ENCODE results near the gene PDLIM7. TPM values are rescaled to one million over a fixed set of nuclear protein-coding genes. Genes with fewer than 3 reads are reported as not detected.

The PDLIM7 gene
- total and polyA plus RNA-seq, 10 of the 15 experiments (the other 5 are each of a cell fraction or from before 2014, with no cell fraction given), result 0.82 to 36.6 (median 19.3) TPM

- TF ChIP-seq MXI1 (IDR thresholded peaks at IDR 0.05; ENCODE audit: low read depth, low read length) (peak; percentile 93), RBBP5 (conservative IDR thresholded peaks at IDR 0.05) (no peak), ZBTB40 (IDR thresholded peaks at IDR 0.05; ENCODE audit: borderline replicate concordance) (peak; percentile 59; the same call in 1 of the 2 replicates), EZH2 (IDR thresholded peaks at IDR 0.05; ENCODE audit: borderline replicate concordance, control insufficient read depth, low read depth, low read length) (no peak), RB1 (IDR thresholded peaks at IDR 0.05; ENCODE audit: borderline replicate concordance) (peak; percentile 58; the same call in 1 of the 2 replicates), IRF3 (IDR thresholded peaks at IDR 0.05) (no peak), EGR1 (IDR thresholded peaks at IDR 0.05; ENCODE audit: borderline replicate concordance in 1 of 2, low read depth in 2 of 2, low read length in 2 of 2) (0 out of 3 replicates have a peak, but pooled peaks of 1 of the 2 experiments have one; percentile 50), NRF1 (conservative IDR thresholded peaks at IDR 0.05; ENCODE audit: low read depth, low read length) (peak; percentile 81), HDGF (IDR thresholded peaks at IDR 0.05) (peak; percentile 93), ATF2 (IDR thresholded peaks at IDR 0.05; ENCODE audit: low read length) (no peak), SUPT20H (IDR thresholded peaks at IDR 0.05; ENCODE audit: borderline replicate concordance, control insufficient read depth, low read depth, low read length) (no peak), HDAC6 (IDR thresholded peaks at IDR 0.05; ENCODE audit: unreplicated experiment) (no peak), PML (IDR thresholded peaks at IDR 0.05; ENCODE audit: low read length) (no peak), ZNF592 (IDR thresholded peaks at IDR 0.05) (no peak), STAT3 (IDR thresholded peaks at IDR 0.05; ENCODE audit: low read depth, low read length) (no peak), ATF7 (IDR thresholded peaks at IDR 0.05; ENCODE audit: low read depth) (peak; percentile 76)
These were observed 19.5 kb upstream of the PDLIM7 start, which contains the start of gene DDX41 (continued) for GRCh38 chr5:177516601-177517568.

All from GM12878 (cell line).